Measurements from ENCODE around the gene SORL1.
"Not testable (repeated sequence)": the region's sequence is repeated elsewhere in the genome, so short reads cannot be mapped to it uniquely, and the experiment has no call there.

- TF ChIP-seq EZH2phosphoT487, EZH2 (IDR thresholded peaks at IDR 0.05): not testable (repeated sequence)
Observed at GRCh38 chr11:121410041-121410440, 42.1 kb upstream of the SORL1 start.
